ENCODE data around the gene ZFR2.
"Not testable (repeated sequence)": the region's sequence is repeated elsewhere in the genome, so short reads cannot be mapped to it uniquely, and the experiment has no call there.

Gene ZFR2

DNA sequence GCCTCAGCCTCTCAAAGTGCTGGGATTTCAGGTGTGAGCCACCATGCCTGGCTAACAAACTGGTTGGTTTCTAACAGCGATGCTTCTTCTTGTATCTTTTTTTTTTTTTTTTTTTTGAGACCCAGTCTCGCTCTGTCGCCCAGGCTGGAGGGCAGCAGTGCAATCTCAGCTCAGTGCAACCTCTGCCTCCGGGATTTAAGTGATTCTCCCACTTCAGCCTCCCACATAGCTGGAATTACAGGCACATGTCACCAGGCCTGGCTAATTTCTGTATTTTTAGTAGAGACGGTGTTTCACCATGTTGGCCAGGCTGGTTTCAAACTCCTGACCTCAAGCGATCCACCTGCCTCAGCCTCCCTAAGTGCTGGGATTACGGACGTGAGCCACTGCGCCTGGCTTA, 52.7 kb downstream of the ZFR2 start:
- DNase-seq (ENCODE audit: low read depth, low spot score), result not testable (repeated sequence)

DNA sequence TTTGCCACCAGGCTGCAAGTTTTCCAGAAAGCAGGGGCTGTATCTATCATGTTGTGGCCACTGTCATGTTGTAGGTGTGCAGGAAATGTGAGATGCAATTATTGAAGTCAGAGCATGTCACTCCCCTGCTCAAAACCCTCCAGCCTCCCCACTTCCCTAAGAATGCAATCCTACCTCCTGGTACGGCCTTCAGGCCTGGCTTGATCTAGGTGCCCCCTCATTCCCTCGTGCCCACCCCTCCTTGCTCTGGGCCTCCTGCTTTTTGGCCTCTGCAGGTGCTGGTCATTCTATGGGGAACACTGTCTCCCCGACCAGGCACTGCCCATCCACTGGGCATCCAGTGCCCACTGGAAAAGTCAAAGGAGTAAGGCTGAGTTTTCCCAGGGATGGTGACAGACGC, 54.2 kb downstream of the ZFR2 start:
- no peak for DNase-seq (ENCODE audit: low read depth, low spot score)

DNA sequence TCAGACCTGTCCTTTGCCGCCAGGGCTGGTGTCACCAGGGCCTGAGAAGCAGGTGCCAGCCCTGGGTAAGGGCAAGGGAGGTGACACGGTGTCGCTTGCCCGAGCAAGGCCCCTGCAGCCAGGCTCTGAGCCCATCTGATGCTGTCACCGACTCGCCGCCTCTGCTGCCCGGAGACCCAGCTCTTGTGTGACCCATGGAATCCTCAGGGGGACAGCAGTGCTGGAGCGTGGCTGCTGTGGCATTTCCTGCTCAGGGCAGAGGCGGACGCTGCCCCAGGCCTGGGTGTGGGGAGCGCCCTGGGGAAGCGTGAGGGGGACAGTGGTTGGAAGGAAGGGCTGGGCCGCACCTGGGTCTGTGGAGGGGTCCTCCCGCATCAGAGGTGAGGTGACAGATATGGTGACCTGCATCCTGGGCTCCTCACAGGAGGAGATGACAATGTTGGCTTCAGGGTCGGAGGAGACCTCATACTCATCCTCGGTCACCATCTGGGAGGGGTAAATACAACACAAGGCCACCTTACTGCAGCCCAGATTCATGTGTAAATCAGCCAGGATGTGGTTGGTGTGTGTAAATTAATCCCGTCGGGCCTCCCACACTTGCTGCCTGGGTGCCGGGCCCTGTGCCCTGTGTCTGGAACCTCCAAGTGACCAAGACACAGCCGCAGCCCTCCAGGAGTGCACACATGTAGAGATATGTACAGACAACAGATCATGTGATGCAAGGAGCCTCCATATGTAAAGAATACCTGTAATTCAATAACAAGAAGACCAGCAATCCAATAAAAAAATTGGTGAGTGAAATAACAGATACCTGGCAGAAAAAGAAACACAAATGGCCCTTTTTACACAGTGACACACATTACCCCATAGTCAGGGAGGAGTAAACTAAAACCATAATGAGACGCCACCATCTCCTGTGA, 55.1 kb downstream of the ZFR2 start:
- DNase-seq (ENCODE audit: low read depth, low spot score), result no peak

DNA sequence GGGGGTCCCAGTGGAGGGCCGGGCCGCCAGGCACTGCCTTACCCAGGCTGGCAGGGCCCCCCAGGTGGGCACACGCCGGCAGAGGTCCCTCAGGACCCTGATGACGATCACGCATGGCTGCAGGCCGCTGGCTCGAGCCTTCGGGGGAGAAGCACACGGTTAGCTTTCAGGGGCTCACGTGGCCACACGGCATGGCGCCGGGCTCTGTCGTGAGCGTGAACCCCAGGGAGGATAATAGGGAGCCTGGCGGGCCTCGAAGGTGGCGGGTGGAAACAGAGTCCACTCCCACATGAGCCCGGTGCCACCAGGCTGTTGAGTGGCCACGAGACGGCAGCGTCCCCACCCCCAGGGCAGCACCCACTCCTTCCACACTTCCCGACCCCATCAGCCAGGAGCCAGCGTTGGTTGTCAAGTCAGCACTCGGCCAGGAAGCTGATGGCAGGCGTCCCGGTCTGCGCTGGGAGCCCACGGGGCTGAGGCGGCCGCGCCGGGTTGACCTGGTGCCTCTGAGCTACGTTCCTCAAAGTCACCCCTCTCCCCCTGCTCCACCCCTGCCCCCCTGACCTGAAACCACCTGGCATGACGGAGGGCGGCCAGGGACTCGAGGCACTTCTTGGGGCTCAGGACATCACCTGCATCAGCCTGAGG, 58.0 kb downstream of the ZFR2 start:
- DNase-seq (ENCODE audit: low read depth, low spot score), result no peak

DNA sequence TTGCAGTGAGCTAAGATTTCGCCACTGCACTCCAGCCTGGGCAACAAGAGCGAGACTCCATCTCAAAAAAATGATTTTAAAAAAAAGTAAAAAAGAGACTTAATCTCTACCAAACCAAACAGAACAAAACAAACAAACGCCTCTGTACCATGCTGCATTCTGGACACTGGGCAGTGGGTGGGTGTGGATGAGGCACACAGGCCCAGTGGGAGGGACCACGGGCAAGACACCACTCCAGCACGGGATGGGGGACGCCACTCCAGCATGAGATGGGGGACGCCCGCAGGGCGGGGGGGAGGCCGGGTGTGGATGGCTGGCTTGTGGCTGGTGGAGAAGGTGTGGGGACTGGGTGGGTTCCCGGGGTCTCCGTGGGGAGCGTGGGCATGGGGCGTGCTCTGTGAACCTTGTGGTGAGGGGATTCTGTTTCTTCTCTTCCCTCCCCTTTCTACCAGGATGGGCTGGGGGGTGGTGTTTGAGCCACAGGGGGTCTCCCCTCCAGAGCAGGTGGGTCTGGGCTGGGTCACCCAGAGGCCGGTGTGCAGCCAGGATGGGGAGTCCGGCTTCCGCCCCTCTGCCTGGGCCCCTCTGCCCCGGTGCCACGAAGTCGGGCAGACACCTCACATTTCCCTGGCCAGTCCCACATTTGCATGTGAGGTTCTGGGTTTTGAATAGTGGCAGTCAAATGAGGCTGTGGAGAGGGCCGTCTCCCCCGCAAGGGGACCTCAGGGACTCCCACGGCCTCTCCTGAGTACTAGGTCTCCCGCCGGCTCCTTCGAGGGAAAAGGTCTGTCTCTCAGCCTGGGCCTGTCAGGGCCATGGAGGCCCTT, 58.7 kb downstream of the ZFR2 start:
- DNase-seq (ENCODE audit: low read depth, low spot score), result no peak

DNA sequence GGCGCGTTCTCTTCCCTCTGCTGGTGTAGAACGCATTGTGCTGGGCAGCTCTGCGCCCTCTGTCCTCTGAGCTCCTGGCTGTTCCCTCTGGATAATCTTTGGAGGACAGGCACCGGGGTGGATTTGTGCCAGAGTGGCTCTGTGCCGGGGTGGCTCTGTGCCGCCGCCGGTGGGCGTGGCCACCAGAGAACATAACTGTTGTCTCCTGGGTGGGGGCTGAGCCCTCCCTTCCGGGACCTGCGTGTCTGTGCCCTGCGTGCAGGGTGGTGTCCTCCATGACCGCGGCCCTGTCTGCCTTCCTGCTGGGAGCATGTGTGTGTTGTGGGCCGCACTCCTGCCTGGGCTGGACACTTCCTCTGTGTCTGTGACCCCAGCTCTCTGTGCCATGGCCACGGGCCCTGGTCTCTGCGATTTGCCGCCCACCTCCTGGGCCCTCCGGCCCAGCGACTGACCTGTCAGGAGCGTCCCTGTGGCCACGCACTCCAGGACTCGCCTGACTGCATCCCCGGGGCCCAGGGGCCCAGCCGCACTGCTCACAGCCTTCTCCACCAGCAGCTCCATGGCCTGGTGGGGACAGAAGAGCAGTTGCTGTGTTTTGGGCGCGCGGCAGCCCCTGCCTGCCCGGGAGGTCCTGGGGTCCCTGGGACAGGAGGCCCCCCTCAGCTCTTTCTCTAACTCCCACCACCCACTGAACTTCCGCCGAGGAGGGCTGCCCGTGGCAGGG, 60.3 kb downstream of the ZFR2 start:
- DNase-seq (ENCODE audit: low read depth, low spot score), result no peak

DNA sequence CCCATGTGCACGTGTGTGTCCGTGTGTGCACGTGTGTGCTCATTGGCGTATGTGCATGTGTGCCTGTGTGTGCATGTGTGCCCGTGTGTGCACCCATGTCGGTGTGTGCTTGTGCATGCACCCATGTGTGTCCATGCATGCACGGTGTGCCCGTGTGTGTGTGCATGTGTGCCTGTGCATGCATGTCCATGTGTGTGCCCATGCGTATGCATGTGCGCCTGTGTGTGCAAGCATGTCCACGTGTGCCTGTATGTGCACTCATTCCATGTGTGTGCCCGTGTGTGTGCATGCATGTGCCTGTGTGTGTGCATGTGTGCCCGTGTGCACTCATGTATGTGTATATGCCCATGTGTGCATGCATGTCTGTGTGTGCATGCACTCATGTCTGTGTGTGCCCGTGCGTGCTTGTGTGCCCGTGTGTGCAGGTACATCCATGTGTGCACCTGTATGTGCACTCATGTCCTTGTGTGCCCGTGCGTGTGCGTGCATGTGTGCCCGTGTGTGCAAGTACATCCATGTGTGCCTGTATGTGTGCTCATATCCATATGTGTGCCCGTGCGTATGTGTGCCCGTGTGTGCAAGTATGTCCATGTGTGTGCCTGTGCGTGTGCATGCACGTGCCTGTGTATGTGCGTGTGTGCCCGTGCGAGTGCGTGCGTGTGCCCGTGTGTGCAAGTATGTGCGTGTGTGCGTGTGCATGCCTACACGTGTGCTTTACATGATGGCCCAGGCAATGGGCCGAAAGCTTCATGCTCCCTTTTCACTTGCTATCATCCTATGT, 61.1 kb downstream of the ZFR2 start:
- DNase-seq (ENCODE audit: low read depth, low spot score), result no peak

DNA sequence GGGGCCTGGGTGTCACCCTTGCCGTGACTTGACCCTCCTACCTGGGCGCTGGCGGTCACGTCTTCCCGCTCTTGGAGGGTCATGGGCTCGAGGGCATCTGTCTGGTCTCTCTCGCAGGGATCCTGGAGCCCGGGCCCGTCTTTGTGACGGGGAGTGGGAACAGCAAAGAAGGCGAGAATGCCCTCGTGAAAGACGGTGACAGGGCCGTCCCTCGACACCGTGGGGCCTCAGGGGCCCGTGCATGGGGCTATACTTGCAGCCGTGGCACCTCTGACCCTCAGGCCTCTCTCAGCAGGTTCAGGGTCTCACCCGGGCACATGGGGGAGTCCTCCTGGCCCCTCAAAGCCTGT, 61.7 kb downstream of the ZFR2 start:
- DNase-seq (ENCODE audit: low read depth, low spot score), result no peak

DNA sequence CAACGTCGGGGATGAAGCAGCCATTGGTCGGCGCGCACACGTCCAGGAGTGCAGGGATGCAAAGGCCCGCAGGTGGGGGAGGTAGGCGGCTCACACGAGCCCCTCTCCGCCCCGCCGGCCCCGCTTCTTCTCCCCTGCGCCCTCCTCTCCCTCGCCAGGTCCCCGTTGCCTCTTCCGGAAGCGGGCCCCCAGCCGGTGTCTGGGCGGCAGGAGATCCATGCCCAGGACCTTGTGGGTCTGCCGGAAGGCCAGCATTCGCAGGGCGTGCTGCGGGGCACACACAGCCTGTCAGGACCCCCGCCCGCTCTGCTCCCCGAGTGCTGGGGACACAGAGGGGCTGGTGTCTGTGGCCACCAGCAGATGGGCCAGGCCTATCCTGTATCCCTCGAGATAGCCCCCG, 63.0 kb downstream of the ZFR2 start:
- no peak for DNase-seq (ENCODE audit: low read depth, low spot score)

DNA sequence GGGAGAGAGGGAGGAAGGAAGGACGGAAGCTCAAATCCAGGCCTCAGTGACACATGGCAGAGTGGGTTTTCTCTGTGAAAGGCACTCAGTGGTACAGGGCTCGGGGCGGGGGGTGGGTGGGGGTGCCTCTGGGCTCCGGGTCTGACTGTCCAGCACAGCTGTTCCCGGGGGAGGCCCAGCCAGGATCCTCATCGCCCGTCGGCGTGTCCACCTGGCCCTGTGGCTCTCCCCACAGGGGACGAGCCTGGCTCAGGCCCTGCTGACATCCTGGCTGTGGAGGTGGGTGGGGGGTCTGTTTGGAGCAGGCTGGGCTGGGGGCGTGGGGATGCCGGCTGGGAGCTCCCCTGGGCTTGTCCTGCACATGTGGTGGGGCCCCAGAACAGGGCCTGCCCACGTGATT, 64.4 kb downstream of the ZFR2 start:
- no peak for DNase-seq (ENCODE audit: low read depth, low spot score)

DNA sequence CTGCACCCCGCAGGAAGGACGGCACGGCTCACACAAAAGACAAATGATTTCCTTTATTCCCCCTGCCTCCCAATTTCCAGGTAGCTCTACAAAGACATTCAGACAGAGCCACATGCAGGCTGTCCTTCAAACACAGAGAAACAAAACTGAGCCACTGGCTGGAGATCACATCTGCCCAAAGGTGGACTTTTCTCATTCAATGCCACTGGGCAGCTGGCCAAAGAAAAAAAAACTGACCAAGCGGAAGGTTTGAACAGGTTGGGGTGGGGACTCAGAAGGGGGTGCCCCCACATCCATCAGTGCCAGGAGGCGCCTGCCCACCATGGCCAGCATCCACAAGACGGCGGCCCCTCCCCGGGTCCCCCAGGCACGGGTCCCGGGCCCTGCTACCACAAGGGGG, 64.9 kb downstream of the ZFR2 start:
- DNase-seq (ENCODE audit: low read depth, low spot score), result no peak

DNA sequence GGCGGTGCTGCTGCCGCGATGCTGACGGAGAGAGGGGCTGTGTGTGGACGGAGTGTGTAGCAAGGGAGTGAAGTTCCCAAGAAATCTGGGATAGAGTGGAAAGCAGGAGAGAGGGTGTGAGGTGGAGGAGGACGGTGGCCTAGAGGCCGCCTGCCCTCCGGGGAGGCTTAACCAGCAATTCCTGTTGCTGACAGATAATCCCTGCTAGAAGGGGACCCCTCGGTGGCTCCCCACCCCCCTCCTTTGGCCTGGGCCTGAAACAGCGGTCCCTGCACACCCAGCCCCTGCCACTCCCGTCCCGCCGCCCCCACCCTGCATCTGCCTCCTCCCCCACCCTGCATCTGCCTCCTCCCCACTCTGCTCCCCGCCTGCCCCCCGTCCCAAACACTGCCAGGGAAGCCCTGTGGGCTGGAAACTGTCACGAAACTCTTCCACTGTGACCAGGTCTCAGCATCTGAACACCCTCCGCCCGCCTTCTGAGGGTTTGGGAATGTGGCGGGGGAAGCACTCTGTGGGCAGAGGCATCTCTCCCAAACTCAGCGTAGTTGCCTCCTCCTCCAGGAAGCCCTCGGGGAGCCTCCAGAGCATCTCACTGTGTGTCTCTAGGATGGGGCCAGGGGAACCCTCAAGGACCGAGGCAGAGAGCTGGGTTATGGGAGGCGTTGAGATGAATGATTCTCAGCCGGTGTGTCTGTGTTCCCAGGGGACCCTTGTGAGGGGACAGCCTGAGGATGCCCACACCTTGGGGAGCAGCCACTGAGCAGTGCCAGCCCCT, 65.5 kb downstream of the ZFR2 start:
- no peak for DNase-seq (ENCODE audit: low read depth, low spot score)

DNA sequence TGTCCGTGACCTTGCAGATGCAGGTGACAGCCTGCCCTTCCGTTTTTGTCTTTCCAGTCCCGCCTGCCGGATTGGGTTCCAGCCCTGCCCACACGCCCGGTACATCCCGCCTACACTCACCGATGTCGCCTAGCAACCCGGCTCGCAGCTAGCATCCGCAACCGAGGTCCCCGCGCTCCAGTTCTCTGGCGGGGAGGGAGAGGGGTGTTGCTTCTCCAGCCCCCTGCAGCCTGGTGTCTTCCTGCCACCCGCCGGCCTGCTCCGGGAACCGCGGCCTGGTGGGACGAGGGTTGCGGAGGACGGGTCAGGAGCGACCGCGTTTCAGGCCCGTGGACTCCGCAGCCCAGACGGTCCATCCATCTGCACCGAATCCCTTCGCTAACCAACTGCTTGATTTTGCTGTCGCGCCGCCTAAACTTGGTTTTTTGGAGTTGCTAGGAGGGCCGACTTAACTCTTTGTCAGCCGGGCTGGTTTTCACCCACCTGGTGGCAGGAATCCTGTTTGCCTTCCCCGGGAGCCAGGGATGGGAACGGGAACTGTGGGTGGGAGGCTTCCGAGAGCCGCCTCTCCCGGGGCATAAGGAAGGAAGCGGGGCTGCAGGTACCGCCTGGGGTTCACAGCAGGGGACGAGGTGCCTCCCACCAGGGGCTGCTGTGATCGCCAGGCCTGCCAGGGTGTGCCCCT, 67.3 kb downstream of the ZFR2 start:
- no peak for DNase-seq (ENCODE audit: low read depth, low spot score)

DNA sequence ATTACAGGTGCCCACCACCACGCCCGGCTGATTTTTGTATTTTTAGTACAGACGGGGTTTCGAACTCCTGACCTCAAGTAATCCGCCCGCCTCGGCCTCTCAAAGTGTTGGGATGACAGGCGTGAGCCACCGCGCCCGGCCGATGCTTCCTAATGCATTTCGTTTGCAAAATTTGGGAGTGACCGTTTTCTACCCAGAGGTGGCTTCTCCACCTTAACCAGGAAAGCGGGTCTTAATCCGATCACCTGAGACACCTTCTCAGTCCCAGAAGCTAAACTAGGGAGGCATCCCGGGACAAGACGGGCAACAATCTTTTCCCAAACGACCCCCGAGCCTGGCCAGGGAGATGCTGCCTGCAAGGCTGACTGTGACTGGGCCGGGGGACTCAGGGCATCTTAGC, 67.8 kb downstream of the ZFR2 start:
- no peak for DNase-seq (ENCODE audit: low read depth, low spot score)

DNA sequence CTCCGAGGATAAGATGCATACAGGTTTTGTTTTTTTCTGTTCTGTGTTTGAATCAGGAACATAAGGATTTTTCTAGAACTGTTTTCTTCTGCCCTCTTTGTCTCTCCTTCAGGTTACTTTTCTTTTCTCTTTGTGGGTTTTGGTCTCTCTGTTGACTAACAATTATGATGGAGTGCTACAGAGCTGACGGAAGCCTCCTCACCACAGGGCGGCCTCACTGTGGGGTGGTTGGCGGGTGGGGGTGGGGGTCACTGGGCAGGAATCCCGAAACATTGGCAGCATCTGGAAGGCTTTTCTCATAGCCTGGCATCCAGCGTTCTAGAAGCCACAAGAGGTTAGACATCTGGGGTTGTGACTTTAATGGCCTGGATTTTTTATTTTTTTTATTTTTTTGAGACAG, 70.7 kb downstream of the ZFR2 start:
- DNase-seq (ENCODE audit: low read depth, low spot score), result no peak

DNA sequence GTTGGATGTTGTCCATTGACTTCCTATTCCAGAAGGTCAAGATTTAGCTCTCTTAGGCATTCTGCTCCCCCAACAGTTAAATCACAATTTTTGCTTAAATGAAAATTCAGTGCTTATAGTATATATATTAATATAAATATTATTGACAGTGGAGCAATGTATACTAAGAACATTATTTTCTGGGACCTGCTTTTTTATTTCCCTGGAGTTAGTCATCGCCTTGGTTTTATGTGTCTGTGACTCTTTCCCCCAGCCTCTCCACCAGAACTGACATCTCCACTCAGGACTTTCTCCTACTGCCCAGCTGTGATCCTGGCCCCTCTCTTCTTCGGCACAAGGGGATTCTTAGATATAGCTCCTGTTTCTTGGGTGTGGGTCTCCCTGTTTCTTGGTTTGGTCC, 72.5 kb downstream of the ZFR2 start:
- DNase-seq (ENCODE audit: low read depth, low spot score), result no peak

DNA sequence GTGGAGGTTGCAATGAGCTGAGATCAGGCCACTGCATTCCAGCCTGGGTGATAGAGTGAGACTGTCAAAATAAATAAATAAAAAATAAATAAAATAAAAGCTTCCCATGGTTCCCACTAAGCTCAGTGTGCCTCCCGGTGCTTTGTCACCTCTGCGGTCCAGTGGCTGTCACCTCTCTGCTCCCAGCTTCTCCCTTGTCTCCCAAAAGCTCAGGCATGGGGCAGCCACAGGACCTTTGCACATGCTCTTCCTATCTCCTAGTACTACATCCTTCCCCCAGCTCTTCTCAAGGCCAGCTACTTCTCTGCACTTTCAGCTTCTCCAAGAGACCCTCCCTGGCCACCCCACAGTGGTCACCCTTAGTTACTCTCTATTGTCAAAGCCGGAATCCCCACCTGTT, 75.0 kb downstream of the ZFR2 start:
- DNase-seq (ENCODE audit: low read depth, low spot score), result no peak

DNA sequence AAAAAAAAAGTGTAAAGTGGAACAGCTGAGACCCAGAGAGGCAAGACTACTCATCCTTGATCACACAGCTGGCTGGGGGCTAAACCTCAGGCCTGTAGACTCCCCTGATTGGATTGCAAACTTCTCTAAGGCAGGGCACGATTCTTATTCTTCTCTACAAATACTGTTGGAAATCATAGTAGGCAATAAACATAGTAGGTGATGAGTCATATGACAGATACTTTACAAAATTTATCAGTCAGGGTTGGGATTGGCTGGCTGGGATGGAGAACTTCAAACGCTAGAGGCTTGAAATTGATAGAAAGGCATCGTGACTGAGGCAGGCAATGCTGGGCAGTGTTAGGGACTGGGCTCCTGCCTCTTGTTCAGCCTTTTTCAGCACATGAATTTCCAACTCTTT, 76.7 kb downstream of the ZFR2 start:
- no peak for DNase-seq (ENCODE audit: low read depth, low spot score)

DNA sequence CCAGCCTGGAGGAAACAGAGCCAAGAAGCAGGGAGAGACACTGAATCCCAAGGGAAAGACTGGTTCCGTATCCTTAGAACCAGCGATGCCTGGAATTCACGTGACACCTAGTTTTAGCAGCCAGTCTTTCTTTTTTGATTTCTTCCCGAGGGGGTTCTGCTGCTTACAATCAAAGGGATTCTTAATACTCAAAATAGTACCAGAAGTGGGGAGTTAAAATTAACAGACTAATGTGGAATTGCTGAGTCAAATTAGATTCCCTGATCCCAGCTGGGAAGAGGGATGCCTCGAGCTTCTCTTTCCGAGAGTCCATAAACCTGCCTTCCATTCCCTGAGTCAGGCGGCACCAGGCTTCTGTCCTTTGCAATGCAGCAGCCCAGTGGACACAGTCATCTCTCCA, 77.9 kb downstream of the ZFR2 start:
- DNase-seq (ENCODE audit: low read depth, low spot score), result no peak

All from activated CD4-positive, CD25-positive, alpha-beta regulatory T cell treated with anti-CD3 and anti-CD28 coated beads, Interleukin-2, amount 50 U/mL, for 16 hours (primary cell).